Measurements from ENCODE around the gene MEOX2.

MEOX2 gene

GRCh38 chr7:15566476-15566875, 120.0 kb downstream of the MEOX2 start:
- DNase-seq (ENCODE audit: low read depth in 2 of 2, low spot score in 1 of 2): no peak

GRCh38 chr7:15561835-15562234, 124.6 kb downstream of the MEOX2 start, which contains the start of gene AGMO:
TSS of gene AGMO (minus strand) at chr7:15562015.
- no peak for DNase-seq (ENCODE audit: low read depth in 2 of 2, low spot score in 1 of 2)

Data from stimulated activated CD8-positive, alpha-beta memory T cell treated with anti-CD3 and anti-CD28 coated beads, Interleukin-4, amount 100 ng/mL, for 1 hour (primary cell).